KG1 (cell line): ENCODE measurements around the gene GREB1.

Experiments used
- DNase-seq: peaks from one replicate; lab custom pipeline; 2025; lab: John Stamatoyannopoulos, UW

Gene GREB1

DNA sequence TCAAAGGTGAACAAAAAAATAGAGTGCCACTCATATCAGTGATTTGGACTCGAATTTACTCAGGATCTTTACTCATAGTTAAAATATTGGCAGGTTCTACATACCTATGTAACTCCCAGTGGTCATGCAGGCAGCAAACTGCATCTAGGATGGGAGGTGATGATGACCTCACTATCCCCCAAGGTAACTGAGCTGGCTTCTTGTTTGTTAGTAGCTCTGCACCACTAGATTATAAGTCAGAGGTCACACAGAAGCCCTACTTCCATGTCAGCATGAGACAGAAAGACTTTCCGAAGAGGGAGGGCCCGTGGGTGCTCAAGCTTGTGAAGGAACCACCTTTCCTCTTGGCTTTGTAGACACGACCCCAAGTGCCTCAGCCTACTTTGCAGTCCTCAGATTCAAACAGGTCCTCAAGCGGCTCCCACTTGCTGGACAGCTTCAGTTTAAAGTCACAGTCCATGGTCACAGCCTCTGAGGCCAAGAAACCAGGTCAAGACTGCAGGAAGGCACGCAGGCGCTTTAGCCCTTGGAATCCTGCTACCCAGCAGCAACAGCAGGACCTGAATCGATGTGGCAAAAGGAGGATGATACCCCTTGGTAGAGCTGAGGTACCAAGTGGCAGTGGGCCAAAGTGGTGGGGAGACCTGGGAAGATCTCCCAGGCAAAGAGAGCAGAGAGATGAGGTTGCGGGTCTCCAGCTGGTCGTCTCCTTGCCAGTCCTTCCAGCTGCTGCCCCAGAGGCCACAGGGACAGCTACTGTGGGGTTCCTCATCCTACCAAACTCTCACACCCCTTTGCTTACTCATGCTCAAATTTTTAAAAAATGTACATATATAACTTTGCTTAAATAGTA, 131.9 kb downstream of the GREB1 start:
- no peak for DNase-seq

- DNase-seq: no peak
Measured at GRCh38 chr2:11667194-11667593, 133.3 kb downstream of the GREB1 start.

DNA sequence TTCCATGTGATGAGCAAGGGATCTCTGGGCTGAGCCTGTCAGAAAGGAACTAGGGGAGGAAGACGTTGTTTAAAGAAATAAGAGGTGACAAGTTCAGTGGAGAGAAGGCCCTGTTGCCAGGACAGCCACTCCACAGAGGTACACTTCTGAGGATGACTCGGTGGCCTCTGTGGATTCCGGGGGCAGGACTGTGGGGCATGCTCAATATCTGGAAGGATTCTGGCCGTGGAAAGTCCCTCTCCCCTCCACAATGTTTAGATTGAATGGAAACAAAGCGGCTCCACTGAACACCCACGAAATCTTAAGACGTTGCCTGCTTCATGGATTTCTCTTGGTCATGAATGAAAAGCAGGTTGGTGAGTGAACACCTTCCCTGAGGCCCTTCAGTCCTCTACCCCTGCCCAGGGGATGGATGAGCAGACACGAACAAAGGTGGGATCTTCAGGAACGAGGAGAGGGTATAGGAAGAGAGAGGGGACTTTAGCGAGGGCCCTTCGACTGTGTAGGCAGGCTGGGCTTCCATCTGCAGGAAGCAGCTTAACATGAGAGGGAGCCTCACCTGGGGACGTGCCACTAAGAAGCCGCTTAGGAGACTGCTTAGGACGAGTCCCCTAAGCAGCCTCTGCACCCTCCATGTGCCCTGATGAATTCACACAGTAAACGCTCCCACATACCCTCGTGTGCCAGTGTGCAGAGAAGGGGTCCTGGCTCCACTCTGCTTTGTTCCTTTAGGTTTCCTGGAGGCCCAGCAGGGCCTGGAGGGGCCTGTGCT, 134.2 kb downstream of the GREB1 start:
- DNase-seq: no peak

DNA sequence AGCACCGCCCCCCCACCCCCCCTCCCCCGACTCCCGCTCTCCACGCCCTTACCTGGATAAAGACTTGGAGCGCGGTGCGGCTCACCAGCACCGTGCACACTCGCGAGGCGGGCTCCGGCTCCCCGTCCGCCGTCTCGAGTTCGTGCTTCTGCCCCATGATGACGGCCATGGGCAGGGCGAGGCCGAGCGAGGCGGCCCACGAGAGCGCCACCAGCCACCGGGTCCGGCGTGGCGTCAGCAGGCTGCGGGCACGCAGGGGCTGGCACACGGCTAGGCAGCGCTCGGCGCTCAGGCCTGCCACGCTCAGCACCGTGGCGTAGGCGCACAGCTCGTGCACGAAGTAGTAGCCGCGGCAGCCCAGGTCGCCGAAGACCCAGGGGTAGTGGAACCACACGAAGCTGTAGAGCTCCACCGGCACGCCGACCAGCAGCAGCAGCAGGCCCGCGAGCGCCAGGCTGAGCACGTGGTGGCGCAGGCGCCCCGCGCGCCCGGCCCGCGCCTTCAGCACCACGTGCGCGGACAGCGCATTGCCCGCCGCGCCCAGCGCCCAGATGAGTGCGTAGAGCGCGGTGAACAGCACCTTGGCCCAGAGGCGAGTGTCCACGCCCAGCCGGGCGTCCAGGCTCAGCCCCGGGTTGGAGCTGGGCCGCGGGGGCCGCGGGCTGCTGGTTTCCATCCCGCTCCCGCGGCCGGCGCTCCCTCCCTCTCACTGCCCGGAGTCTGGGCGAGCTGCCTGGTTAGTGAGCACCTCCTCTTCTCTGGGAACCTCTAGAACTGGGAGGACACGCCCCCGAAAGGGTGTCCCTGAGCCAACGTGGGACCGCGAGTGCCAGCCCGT, 135.8 kb downstream of the GREB1 start, which contains the start of gene NTSR2:
NTSR2 (minus strand) TSS at position 742 of the 838 bp plus-strand sequence; CDS start at position 676, 66 bp downstream.
- no peak for DNase-seq

DNA sequence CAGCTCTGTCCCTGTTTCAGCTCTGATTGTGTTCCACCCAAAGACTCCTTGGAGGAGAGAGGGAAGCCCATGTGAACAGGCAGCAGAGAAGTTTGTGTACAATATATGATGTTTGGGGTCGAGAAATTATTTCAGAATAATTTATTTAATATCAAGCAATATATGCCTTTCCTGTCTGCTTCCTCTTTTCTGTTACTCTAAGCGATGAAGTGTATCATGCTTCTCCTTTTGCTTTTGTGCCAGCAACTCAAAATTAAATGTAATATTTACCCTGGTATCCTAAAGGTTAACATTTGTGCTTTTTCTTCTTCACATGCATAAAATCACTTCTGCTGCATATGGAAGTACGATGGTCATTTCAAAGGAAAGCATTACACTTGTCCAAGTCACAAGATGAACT, 138.6 kb downstream of the GREB1 start:
- DNase-seq: no peak

GRCh38 chr2:11674983-11675382, 141.1 kb downstream of the GREB1 start:
- no peak for DNase-seq

GRCh38 chr2:11675423-11676112, 141.7 kb downstream of the GREB1 start:
- DNase-seq: no peak

GRCh38 chr2:11676640-11677039, 142.8 kb downstream of the GREB1 start:
- no peak for DNase-seq

GRCh38 chr2:11677136-11678055, 143.6 kb downstream of the GREB1 start:
- no peak for DNase-seq

- DNase-seq: no peak
Measured at GRCh38 chr2:11678306-11678960, 144.6 kb downstream of the GREB1 start.

DNA sequence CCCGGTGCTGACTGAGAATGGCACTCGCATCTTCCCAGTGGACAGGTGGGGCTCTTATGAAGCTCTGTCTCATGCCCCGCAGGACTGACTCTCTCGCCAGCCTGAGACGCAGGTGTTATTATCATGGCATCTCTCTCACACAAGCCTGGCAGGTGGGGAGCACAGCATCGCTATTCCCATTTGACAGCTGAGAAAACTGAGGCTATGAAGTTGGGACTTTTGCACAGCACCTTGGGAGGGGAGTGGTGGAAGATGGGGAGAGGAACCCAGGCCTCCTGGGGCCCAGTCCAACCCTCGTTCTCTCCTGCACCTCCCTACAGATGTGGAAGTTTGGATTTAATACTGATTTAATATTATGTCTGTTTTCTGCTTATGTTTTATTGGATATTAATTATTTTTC, 145.2 kb downstream of the GREB1 start:
- no peak for DNase-seq

GRCh38 chr2:11679486-11680181, 145.8 kb downstream of the GREB1 start:
- no peak for DNase-seq

- DNase-seq: no peak
Measured at GRCh38 chr2:11680182-11680900, 146.5 kb downstream of the GREB1 start.

- no peak for DNase-seq
Measured at GRCh38 chr2:11680901-11681721, 147.3 kb downstream of the GREB1 start.

DNA sequence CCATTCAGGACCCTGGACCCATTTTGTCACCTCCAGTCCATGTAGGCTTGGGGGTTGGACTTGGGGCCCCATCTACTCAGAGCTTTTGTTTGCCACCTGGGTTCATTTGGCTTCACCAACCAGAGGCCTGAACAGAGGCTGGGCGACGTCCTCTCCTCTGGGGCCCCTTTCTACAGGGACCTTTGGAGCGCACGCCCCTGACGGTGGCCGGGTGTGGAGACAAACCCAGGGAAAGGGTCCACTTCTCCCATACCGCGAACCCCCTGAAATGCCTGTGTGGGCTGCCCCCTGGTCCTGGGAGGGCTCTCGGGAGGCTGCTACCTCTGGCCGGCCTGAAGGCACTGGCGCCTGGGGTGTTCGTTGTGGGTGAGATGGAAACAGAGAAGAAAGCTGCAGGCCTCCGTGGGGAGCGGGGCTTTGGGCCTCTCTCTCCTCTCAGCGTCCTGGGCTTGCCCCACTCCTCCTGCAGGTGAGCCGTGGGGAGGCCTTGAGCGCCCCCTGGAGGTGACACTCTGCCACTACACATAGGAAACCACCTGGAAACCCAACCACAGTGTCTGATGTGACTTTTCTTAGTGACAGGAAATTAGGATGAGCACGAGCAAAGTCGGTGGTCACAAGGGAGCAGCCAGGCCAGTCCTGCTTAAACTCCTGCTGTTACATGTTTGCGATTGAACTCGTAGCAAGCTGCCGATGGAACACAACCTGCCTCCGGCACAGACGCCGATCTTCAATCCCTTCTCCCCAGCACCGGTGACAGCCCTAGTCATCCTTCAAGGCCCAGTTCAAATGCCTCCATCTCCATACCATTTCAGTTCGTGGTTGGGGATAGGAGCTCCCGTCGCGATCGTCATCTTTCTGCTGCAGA, 148.1 kb downstream of the GREB1 start:
- peak; percentile 6 for DNase-seq

DNA sequence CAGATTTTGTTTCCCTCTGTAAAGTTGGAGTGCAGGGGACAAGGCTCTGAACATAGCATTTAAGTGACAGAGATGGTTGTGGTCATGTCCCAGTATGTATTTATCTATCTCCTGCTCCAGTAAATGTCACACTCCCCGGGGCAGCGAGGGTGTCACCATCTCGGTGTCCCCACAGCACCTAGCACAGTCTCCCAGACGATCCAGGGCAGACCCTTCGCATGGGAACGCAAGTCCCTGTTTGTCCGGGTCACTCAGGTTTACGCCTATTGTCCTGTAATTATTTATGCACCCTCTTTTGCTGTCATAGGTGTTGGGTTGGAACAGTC, 148.7 kb downstream of the GREB1 start:
- no peak for DNase-seq

- no peak for DNase-seq
Measured at GRCh38 chr2:11683476-11683875, 149.6 kb downstream of the GREB1 start.
